Astrocyte (in vitro differentiated cells and primary cell): Measurements from ENCODE around the gene SLC66A2. TPM values are rescaled to one million over a fixed set of nuclear protein-coding genes. Genes with fewer than 3 reads are reported as not detected.

Experiments
- DNase-seq: peaks from one replicate; pipeline ENCODE4 v3.0.0-alpha.2; 2010; ENCODE audit warnings: low read depth
- FAIRE-seq: peaks from 2 replicates; lab custom pipeline; 2011; peaks lifted over from hg19 to GRCh38; lab: Jason Lieb, UNC
- H2AFZ ChIP-seq: 2 replicates; pipeline ENCODE4 v1.6.0; 2012; ENCODE audit warnings: low read depth, low read length, inconsistent platforms
- H3K27ac ChIP-seq: 2 replicates; pipeline ENCODE4 v1.5.1; 2011; ENCODE audit warnings: low read depth, low read length, inconsistent platforms
- H3K27me3 ChIP-seq: 2 replicates; pipeline ENCODE4 v1.6.0; 2011; ENCODE audit warnings: low read length, inconsistent platforms; ENCODE audit not compliant: insufficient read depth
- H3K36me3 ChIP-seq: 2 replicates; pipeline ENCODE4 v1.5.1; 2011; ENCODE audit warnings: low read length, inconsistent platforms; ENCODE audit not compliant: insufficient read depth
- H3K4me1 ChIP-seq: 2 replicates; pipeline ENCODE4 v1.5.1; 2011; ENCODE audit warnings: low read length, inconsistent platforms; ENCODE audit not compliant: insufficient read depth
- H3K4me2 ChIP-seq: 2 replicates; pipeline ENCODE4 v1.6.0; 2012; ENCODE audit warnings: low read length, inconsistent platforms
- H3K4me3 ChIP-seq: 2 replicates; pipeline ENCODE4 v1.5.1; 2011; ENCODE audit warnings: low read depth, mild to moderate bottlenecking, low read length, inconsistent platforms; ENCODE audit not compliant: insufficient read depth
- H3K79me2 ChIP-seq: 2 replicates; pipeline ENCODE4 v1.6.0; 2012; ENCODE audit warnings: mild to moderate bottlenecking, low read length, inconsistent platforms; ENCODE audit not compliant: insufficient read depth
- H3K9ac ChIP-seq: 2 replicates; pipeline ENCODE4 v1.6.0; 2012; ENCODE audit warnings: mild to moderate bottlenecking, low read length, inconsistent platforms
- H3K9me3 ChIP-seq: 2 replicates; pipeline ENCODE4 v1.5.1; 2012; ENCODE audit warnings: low read depth, mild to moderate bottlenecking, low read length, inconsistent platforms; ENCODE audit not compliant: insufficient read depth
- H4K20me1 ChIP-seq: 2 replicates; pipeline ENCODE4 v1.6.0; 2012; ENCODE audit warnings: low read length, inconsistent platforms; ENCODE audit not compliant: insufficient read depth
- H3K27ac Mint-ChIP-seq: one replicate; pipeline ENCODE4 v1.8.0; 2021; ENCODE audit warnings: mild to moderate bottlenecking, mixed read lengths; ENCODE audit not compliant: unreplicated experiment
- H3K27me3 Mint-ChIP-seq: one replicate; pipeline ENCODE4 v1.8.0; 2021; ENCODE audit warnings: low read depth, mixed read lengths; ENCODE audit not compliant: unreplicated experiment
- H3K36me3 Mint-ChIP-seq: one replicate; pipeline ENCODE4 v1.8.0; 2021; ENCODE audit warnings: low read depth, mixed read lengths; ENCODE audit not compliant: unreplicated experiment
- H3K4me1 Mint-ChIP-seq: one replicate; pipeline ENCODE4 v1.8.0; 2021; ENCODE audit warnings: low read depth, mixed read lengths; ENCODE audit not compliant: unreplicated experiment
- H3K4me3 Mint-ChIP-seq: one replicate; pipeline ENCODE4 v1.8.0; 2021; ENCODE audit warnings: mild to moderate bottlenecking, moderate library complexity, mixed read lengths; ENCODE audit not compliant: unreplicated experiment
- H3K9me3 Mint-ChIP-seq: one replicate; pipeline ENCODE4 v1.8.0; 2021; ENCODE audit warnings: mild to moderate bottlenecking, mixed read lengths; ENCODE audit not compliant: unreplicated experiment
- CTCF ChIP-seq: IDR thresholded peaks from 2 replicates; pipeline ENCODE4 v1.5.1; 2011; ENCODE audit warnings: low read depth, mild to moderate bottlenecking, inconsistent platforms, low read length, moderate library complexity; ENCODE audit not compliant: insufficient read depth
- EZH2 ChIP-seq: IDR thresholded peaks from 2 replicates; pipeline ENCODE4 v1.6.1; 2012; ENCODE audit warnings: mild to moderate bottlenecking, low read length, inconsistent platforms; ENCODE audit not compliant: insufficient read depth
- total RNA-seq: library from RNA; stranded (reverse); gene quantifications from 2 replicates; pipeline ENCODE4 v1.2.1, GENCODE V29; 2021

SLC66A2 gene
- total RNA-seq, 1 donor from 2014 or later, result 25.3 TPM

DNA sequence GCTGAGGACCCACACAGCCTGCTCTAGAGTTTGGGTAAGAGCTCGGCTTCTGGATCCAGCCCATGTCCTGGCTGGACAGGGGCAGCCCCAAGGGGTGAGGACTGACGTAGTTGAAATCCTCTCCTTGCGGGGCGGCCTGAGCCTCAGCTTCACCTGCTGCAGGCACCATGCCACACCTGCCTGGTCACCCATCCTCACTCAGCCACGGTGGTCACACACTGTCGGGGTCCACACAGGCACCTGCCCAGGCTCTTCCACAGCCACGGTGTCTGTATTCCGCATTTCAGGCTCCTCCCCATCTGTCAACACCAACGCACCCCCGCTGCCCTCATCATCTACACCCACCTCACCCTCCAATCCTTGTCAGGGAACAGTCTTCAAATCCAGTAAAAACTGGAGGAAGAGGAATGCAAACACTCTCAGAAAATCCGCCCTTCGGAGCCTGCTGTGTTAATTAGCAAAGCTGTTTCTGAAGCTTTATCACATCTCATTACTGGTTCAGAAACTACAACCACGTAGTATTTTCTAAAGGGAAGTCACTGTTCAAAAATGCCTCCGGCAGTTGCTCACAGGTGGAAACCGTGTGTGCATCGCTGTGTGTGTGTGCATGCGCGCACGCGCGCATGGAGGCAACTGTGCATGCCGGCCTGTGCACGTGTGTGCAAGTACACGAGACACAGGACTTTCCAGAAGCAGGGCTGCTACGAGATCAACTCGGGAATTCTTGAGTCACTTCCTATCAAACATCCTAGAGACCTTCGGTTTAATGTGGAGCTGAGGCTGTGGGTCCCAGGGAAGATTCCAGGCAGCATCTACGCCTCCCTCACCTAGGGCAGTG lies 38.2 kb downstream of the SLC66A2 start:
- FAIRE-seq (no peak), DNase-seq (no peak)
- Histone ChIP-seq H3K4me1 (peaks cover 3% of the 10 kb centered on the region), H3K27ac (no peak overlapping the region), H3K9ac (no peak overlapping the region), H4K20me1 (peaks cover 48% of the 10 kb centered on the region), H3K4me2 (no peak overlapping the region), H2AFZ (no peak overlapping the region), H3K4me3 (no peak overlapping the region), H3K27me3 (no peaks in the 10 kb centered on the region), H3K79me2 (peaks cover 4% of the 10 kb centered on the region), H3K36me3 (no peaks in the 10 kb centered on the region), H3K9me3 (no peaks in the 10 kb centered on the region)
- TF ChIP-seq CTCF, result no peak
- no peak for TF ChIP-seq EZH2
- H3K9me3 Mint-ChIP-seq, result peaks cover 7% of the 10 kb centered on the region
- H3K27me3 Mint-ChIP-seq, result no peaks in the 10 kb centered on the region
- peaks cover 3% of the 10 kb centered on the region for H3K4me1 Mint-ChIP-seq
- H3K27ac Mint-ChIP-seq, result no peak overlapping the region
- no peak overlapping the region for H3K4me3 Mint-ChIP-seq
- peaks cover 37% of the 10 kb centered on the region for H3K36me3 Mint-ChIP-seq

GRCh38 chr18:79912409-79912991 lies 39.0 kb downstream of the SLC66A2 start:
- Mint-ChIP-seq H3K27ac (no peak overlapping the region), H3K9me3 (peaks cover 7% of the 10 kb centered on the region), H3K27me3 (no peaks in the 10 kb centered on the region), H3K4me3 (no peak overlapping the region), H3K4me1 (peaks cover 3% of the 10 kb centered on the region), H3K36me3 (peaks cover 35% of the 10 kb centered on the region)
- no peak overlapping the region for H3K9ac ChIP-seq
- no peak for TF ChIP-seq CTCF
- TF ChIP-seq EZH2, result no peak
- H3K79me2 ChIP-seq, result peaks cover 4% of the 10 kb centered on the region
- H3K4me1 ChIP-seq, result peaks cover 3% of the 10 kb centered on the region
- DNase-seq (peak; percentile 56), FAIRE-seq (no peak)
- H4K20me1 ChIP-seq, result peaks cover 42% of the 10 kb centered on the region
- no peak overlapping the region for H3K4me3 ChIP-seq
- no peaks in the 10 kb centered on the region for H3K27me3 ChIP-seq
- no peak overlapping the region for H3K27ac ChIP-seq
- no peak overlapping the region for H3K4me2 ChIP-seq
- no peaks in the 10 kb centered on the region for H3K36me3 ChIP-seq
- no peak overlapping the region for H2AFZ ChIP-seq
- no peaks in the 10 kb centered on the region for H3K9me3 ChIP-seq
